DMS 273 (cell line): ENCODE results near the gene GFI1.

Experiments
- DNase-seq: peaks from one replicate; lab custom pipeline; 2025; ENCODE audit not compliant: unreplicated experiment; lab: John Stamatoyannopoulos, UW

The GFI1 gene

DNA sequence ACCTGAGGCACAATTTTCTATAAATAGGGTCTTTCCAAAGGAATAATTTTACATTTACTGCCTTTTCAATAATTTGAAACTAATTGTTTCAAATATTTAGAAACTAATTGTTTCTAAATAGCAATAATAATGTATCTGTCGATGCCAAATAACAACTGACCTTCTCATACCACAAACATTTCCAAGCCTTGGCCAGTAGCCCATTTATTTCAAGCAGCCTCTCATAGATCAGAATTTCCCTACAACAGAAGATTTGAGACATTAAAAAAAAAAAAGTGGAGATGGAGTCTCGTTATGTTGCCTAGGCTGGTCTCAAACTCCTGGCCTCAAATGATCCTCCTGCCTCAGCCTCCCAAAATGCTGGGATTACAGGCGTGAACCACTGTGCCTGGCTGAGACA is 2.1 kb upstream of the GFI1 start:
- no peak for DNase-seq

- no peak for DNase-seq
Observed at GRCh38 chr1:92488416-92488815, 1.7 kb upstream of the GFI1 start.

DNA sequence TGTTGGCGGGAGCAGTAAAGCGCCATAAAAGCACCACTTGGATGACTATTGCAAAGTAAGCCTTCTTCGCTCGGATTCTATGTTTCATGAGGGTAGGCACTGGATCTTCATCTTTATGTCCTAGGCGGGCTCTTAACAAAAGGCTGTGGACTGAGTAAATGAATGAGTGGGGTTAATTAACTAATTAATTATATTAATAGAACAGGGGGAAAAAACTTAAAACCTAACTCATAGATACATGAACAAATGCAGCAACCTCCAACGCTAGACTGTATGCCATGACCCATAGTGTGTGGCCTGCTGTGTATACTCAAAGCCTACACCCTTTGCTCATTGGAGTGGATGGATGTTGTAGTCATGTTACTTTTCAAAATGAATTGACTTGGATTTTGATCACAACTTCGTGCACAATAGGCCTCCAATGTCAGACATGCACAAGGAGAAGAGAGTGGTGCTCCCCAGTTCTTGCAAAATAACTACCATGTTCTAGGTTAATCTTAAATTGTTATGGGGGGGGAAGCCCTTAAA is 417 bp upstream of the GFI1 start:
- no peak for DNase-seq

GRCh38 chr1:92485381-92486250 is 1.1 kb downstream of the GFI1 start:
- peak; percentile 86 for DNase-seq

GRCh38 chr1:92484472-92485380 is 2.0 kb downstream of the GFI1 start:
- peak; percentile 83 for DNase-seq

DNA sequence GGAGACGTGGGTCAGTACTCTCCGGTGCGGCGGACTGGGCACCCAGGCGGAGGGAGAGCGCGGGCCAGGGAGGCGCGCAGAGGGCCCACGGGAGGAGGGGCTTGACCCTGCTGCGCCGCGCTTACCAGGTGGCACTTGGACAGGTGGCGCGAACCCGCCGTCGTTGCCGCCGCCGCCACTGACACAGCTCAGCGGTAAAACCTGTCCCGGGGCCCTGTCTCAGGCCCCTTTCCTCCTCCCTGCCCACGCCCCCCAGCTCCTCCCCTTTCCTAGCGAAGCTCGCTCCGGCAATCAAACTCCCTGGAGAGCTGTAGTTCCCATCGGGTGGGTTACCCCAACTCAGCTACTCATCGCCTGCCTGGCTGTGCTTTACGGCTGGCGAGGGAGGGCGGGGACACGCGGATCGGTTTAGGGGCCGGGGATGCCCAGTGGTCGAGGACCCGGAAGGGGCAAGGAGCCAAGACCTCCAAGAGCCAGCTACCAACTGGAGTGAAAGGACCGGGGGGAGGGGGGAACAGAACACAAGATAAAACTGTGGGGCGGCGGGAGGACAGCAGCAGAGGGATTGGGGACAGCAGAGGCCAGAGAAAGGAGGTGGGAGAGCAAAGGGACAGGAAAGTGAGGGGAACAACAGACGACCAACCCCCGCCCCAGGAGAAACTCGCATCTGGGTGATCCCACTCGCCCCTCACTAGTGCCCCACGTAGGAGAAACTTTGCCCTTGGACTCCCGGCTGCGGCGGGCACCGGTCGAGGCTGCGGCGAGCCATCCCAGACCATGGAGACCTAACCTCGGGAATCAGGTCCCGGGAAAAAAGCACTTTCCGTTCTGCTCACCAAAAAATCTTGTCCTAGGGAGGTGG is 2.9 kb downstream of the GFI1 start:
- peak; percentile 69 for DNase-seq

DNA sequence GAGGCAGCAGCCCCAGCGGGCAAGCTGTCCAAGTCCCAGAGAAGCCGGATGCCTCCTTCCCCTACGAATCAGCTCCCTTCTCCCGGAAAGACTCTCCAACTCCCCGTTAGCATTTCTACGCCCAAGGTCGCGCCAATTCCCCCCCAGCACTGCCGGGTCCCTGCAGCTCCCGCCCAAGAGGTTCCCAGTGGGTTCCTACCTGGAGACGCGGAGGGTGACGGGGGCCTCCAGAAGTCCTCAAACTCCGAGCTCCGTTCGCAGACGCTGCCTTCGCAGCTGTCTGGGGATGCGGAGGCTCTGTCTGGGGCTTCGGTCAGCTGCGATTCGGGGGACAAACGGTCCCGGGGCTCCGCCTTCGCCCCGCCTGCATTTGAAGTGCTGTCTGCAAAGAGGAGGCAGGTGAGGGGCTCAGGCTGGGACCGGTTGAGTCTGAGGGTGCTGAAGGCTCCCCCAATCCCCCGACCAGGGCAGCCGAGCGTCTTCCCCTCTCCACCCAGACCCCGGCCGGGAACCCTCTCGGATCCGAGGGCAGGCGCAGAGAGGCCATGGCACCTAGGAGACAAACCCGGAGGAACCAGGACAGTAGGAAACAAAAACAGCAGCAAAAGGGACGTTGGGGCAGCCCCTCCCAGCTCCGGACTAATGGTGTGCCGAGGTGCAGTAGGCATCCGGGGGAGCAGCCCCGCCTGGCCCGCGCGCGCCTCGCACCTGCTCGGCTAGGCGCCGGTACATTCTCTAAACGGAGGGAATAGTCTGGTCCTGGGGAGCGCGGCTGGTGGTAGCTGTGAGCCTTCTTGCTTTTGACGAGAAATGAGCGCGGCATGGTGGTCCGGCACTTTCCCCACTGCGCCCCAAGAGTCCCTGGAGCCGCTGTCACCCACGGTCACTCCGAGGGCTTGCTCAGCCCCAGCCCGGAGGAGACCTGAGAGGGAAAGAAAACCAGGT is 3.8 kb downstream of the GFI1 start:
- DNase-seq: peak; percentile 52

DNA sequence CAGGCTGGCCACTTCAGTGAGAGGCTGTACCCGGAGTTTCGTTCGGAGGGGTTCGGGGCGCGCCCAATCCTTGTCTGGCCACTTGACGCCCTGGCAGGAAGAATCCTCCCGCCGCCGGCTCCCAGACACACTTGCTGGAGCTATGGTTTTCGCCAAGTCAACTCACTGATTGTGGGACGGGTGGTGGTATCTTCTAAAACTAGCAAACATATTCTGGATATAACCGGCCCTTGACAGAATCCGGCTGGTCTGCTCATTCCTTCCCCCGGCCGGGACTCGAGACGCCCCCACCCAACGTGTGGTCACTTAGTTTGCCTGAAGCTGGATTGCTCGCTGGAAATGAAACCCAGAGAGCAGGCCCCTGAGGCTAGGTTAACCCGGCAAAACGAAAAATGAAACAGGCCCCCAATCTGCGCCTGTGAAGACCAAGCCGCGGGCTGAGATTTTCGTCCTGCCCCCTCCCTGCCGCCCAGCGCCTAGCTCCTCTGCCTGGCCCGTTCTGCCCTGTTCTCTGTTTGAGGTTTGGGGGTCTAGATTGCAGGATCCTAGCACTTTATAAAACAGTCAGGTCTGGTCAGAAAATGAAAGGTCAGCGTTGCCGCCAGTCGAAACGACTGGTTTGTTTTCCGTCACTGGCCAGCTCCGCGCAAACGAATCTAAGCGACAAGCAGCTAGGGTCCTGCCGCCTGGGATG is 4.6 kb downstream of the GFI1 start:
- no peak for DNase-seq

DNA sequence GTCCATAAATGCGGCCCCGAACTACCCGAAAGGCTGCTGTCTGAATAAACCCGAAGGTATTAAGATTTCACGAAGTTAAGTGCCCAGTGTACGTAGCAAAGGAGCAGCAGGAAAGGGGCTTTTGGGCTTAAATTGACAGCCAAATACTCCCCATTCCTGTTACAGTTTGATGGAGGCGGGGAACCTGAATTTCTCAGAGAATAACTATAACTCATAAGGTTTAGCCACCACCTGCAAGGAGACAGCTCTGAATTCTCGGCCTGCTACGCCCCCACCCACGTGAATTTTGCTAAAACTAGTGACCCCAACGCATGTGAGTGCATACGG is 5.2 kb downstream of the GFI1 start:
- DNase-seq: no peak

- no peak for DNase-seq
Observed at GRCh38 chr1:92480813-92481598, 5.7 kb downstream of the GFI1 start.

GRCh38 chr1:92480200-92480812 is 6.4 kb downstream of the GFI1 start:
- DNase-seq: no peak

- DNase-seq: no peak
Observed at GRCh38 chr1:92479587-92479986, 7.1 kb downstream of the GFI1 start.

GRCh38 chr1:92478393-92478792 is 8.3 kb downstream of the GFI1 start:
- no peak for DNase-seq

GRCh38 chr1:92476071-92476631 is 10.6 kb downstream of the GFI1 start:
- peak; percentile 56 for DNase-seq

DNA sequence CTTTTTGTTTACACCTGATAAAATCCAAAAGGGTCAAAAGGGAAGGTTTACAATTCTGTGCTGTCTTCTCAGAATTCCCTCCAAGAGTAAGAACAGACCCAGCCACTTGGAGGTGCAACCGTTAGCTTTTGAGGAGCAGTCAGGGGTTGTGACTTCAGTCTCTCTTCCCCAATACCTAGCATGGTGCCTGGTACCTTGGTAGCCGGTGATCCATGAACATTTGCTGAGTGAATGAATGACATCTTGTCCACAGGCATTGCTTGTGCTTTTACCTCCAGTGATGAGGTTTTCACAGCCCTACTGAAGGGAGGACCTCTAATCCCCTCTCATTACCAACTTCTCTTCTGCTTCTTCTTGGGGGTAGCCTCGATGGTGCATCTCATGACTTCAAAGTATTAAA is 11.7 kb downstream of the GFI1 start:
- no peak for DNase-seq

GRCh38 chr1:92473781-92474495 is 12.8 kb downstream of the GFI1 start:
- no peak for DNase-seq

DNA sequence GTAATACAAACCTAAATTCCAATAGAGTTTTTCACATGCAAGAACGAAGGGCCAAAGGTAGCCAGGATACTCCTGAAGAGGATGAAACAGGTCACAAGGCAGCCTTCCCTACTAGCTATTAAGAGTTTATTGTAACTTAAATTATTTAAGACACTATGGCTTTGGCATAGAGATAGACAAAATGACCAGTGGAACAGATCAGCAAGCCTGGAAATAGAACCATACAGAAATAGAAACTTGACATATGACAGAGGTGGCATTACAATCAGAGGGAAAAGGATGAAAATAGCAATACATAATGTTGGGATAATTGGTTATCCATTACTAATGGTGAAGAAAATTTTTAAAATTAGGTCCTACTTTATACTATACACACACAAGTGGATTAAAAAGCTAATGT is 16.5 kb downstream of the GFI1 start:
- no peak for DNase-seq
